ENCODE measurements around the gene GPR55.

GPR55 gene

DNA sequence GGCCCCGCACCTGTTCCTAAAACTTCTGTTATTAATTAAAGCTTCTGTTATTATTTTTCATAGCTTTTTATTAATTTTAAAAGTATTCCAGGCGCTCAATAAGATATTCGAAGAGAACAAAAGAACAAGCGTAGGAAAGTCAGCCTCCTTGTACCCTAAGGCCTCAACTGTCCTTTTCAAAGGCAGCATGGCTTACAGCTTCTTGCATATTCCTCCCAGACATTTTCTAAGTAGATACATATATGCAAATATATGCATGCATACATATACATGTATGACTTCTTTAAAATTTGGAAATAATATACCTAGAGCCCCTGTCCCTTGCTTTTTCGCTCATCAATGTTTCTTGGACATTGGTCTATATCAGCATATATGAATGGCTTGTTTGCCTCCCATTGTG lies 12.3 kb downstream of the GPR55 start:
- H3K4me3 ChIP-seq (ENCODE audit: low read depth, low read length), result no peak overlapping the region
- no peak for DNase-seq (ENCODE audit: low read depth)
- TF ChIP-seq, protein P1, sequence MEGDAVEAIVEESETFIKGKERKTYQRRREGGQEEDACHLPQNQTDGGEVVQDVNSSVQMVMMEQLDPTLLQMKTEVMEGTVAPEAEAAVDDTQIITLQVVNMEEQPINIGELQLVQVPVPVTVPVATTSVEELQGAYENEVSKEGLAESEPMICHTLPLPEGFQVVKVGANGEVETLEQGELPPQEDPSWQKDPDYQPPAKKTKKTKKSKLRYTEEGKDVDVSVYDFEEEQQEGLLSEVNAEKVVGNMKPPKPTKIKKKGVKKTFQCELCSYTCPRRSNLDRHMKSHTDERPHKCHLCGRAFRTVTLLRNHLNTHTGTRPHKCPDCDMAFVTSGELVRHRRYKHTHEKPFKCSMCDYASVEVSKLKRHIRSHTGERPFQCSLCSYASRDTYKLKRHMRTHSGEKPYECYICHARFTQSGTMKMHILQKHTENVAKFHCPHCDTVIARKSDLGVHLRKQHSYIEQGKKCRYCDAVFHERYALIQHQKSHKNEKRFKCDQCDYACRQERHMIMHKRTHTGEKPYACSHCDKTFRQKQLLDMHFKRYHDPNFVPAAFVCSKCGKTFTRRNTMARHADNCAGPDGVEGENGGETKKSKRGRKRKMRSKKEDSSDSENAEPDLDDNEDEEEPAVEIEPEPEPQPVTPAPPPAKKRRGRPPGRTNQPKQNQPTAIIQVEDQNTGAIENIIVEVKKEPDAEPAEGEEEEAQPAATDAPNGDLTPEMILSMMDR (conservative IDR thresholded peaks at IDR 0.05; ENCODE audit: low read depth, low read length), result no peak

DNA sequence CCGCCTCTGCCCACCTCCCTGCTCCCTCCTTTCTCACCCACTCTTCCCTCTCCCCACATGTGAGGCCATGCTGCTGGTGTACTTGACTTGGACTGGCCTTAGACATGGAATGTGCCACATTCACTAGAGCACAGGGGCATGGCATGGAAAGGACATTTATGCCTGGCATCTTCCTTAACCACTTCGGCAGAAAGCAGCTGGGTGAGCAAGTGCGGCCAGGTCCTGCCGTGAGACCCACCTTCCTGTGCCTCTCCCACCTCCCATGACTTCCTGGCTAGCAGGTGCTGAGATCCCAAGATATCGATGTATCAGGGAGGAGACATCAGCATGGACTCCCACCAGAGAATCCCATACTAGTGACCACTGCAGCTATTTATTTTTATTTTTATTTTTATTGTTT lies 13.0 kb downstream of the GPR55 start:
- no peak for DNase-seq (ENCODE audit: low read depth)
- TF ChIP-seq, protein P1 (conservative IDR thresholded peaks at IDR 0.05; ENCODE audit: low read depth, low read length), result no peak
- no peak overlapping the region for H3K4me3 ChIP-seq (ENCODE audit: low read depth, low read length)

DNA sequence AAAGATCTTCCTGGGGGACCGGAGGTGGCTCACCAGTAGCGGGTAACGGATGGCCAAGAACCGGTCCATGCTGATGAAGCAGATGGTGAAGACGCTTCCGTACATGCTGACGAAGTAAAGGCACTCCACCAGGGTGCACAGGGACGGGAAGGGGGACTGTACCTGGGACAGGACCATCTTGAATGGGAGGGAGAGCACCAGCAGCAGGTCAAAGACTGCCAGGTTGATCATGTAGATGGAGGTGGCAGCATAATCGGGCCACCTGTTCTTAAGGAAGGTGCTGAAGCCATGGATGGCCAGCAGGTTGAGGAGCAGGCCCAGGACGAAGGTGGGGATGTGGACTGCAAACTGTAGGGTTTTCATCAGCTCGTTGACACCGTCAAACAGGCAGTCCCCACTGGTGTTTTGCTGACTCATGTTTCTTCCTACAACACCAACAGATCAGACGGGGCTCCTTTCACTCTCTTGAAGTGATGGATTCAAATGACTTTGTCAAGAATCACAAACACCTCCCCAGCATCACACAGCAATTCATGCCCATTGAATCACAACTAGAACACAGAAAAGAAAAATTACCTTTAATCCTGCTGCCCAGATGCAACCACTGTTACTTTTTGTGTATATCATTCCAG lies 14.4 kb downstream of the GPR55 start:
- DNase-seq (ENCODE audit: low read depth), result no peak
- TF ChIP-seq, protein P1 (conservative IDR thresholded peaks at IDR 0.05; ENCODE audit: low read depth, low read length), result no peak

DNA sequence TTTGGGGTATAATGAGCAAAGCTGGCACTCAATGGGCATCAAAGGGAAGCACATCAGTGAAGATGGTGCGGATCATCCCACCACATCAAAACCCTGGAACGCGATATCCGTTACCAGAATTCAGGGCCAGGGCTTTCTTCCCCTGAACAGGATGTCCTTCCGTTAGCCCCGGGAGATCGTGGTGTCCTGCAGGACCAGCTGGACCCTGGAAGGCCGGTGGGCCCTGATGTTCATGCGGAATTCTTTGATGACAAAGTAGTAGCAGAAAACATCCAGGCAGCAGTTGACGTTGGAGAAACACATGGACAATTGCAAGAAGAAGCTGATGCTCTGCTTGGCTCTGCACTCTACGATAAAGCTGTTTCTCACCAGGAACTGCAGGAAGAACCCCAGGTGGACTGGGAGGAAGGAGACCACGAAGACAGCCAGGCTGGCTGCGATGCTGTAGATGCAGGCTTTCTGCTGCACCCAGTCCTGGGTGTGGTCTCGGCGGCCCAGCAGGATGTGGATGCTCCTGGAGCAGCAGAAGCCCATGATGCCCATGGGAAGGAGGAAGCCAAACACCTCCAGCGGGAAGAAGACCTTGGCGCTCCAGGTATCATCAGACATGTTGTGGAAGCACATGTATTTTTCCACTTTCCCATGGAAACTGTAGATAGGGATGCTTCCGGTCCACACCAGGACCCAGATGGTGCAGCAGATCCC lies 15.0 kb downstream of the GPR55 start:
- TF ChIP-seq, protein P1 (conservative IDR thresholded peaks at IDR 0.05; ENCODE audit: low read depth, low read length), result no peak
- no peak for DNase-seq (ENCODE audit: low read depth)
- H3K4me3 ChIP-seq (ENCODE audit: low read depth, low read length), result no peak overlapping the region

More for the DNA sequence above, 14.4 kb downstream of the GPR55 start:
- H3K4me3 ChIP-seq (ENCODE audit: low read depth, low read length), result no peak overlapping the region

DNA sequence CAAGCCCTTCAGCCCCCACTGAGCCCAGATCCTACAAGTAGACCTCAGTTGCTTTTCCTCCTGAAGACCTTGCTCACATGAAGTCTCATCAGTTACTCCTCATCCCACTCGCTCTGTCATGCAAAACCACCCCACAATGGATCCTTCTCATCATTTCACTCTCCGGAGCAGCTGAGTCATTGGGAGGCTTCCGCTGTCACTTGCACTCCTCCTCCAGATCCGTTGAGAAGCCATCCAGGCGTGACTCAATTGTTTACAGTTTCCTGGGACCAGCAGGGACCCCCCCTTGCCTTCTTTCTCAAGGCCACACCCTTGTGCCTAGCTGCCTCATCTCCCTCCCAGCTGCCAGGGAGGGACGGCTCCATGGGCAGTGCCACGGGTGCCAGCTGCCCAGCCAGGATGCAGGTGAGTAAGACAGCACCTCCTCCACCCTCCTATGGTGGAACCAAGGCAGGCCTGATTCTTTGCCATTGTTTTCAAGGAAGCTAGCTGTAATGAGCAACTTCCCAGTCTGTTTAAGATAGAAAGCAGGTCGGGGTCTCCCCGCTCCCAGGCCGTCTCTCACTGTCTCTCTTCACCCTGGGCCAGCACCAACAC lies 16.3 kb downstream of the GPR55 start:
- DNase-seq (ENCODE audit: low read depth), result peak; percentile 63

DNA sequence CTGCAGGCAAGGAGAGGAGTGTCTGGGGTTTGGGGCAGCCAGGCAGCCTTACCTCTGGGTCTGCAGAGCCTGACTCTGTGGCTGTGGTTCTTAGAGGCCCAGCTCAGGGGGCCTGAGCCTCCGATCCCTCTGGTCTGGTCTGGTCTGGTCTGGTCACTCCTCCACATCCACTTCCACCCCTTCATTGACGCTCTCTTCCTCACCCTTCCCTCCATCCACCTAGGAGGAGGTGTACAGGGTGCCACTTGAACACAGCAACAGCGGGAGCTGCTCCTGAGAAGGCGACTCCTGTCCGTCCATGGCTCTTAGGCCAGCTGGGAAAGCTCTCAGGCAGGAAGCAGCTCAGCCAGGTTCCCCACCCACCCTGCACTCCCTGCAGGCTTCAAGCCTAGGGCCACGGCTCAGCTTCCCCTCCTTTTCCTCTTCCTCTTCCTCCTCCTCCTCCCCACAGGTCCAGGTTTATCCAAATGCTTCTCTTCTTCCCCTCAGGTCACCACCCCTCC lies 16.9 kb downstream of the GPR55 start:
- TF ChIP-seq, protein P1 (conservative IDR thresholded peaks at IDR 0.05; ENCODE audit: low read depth, low read length), result no peak

More for the DNA sequence above, 16.3 kb downstream of the GPR55 start:
- TF ChIP-seq, protein P1 (conservative IDR thresholded peaks at IDR 0.05; ENCODE audit: low read depth, low read length), result no peak
- no peak overlapping the region for H3K4me3 ChIP-seq (ENCODE audit: low read depth, low read length)

More for the DNA sequence above, 16.9 kb downstream of the GPR55 start:
- DNase-seq (ENCODE audit: low read depth), result peak; percentile 8
- no peak overlapping the region for H3K4me3 ChIP-seq (ENCODE audit: low read depth, low read length)
